Keratinocyte (primary cell): Measurements from ENCODE around the gene UBR3. TPM values are rescaled to one million over a fixed set of nuclear protein-coding genes. Genes with fewer than 3 reads are reported as not detected.
A peak's percentile ranks its signal among the peaks of the same experiment; 100 is the strongest.

Experiments
- DNase-seq: peaks from one replicate; pipeline ENCODE4 v3.0.0-alpha.2; 2011; ENCODE audit warnings: low read depth, missing footprints, low spot score
- FAIRE-seq: peaks from 2 replicates; lab custom pipeline; 2011; peaks lifted over from hg19 to GRCh38; lab: Jason Lieb, UNC
- H2AFZ ChIP-seq: 2 replicates; pipeline ENCODE4 v1.6.0; 2012; ENCODE audit warnings: low read length, control low read depth, inconsistent platforms; ENCODE audit not compliant: control insufficient read depth
- H3K27ac ChIP-seq: 2 replicates; pipeline ENCODE4 v1.5.1; 2011; ENCODE audit warnings: low read length; ENCODE audit not compliant: control insufficient read depth, insufficient read depth
- H3K27me3 ChIP-seq: 3 replicates; pipeline ENCODE4 v1.6.0; 2011; ENCODE audit warnings: low read length; ENCODE audit not compliant: control insufficient read depth, insufficient read depth; ENCODE audit errors: extremely low read depth
- H3K36me3 ChIP-seq, 2 experiments: 2 replicates in 1 of 2; 3 replicates in 1 of 2; pipeline ENCODE4 v1.5.1; 2011; ENCODE audit warnings: low read length in 2 of 2, mild to moderate bottlenecking in 1 of 2; ENCODE audit not compliant: control insufficient read depth in 2 of 2, insufficient read depth in 2 of 2; ENCODE audit errors: extremely low read depth in 1 of 2
- H3K4me1 ChIP-seq: 3 replicates; pipeline ENCODE4 v1.5.1; 2011; ENCODE audit warnings: low read length; ENCODE audit not compliant: control insufficient read depth, insufficient read depth; ENCODE audit errors: extremely low read depth
- H3K4me2 ChIP-seq: 3 replicates; pipeline ENCODE4 v1.6.0; 2011; ENCODE audit warnings: low read depth, low read length; ENCODE audit not compliant: control insufficient read depth, insufficient read depth; ENCODE audit errors: extremely low read depth
- H3K4me3 ChIP-seq, 3 experiments: fragments of 200-600 bp in 1 of 3; sonication (generic) in 1 of 3; 2 replicates in 2 of 3; 3 replicates in 1 of 3; pipeline ENCODE4 v1.5.1; 2011 to 2016; ENCODE audit warnings: low read length in 3 of 3, mild to moderate bottlenecking in 3 of 3, control low read depth in 2 of 3, inconsistent platforms in 1 of 3, low read depth in 1 of 3, mixed read lengths in 1 of 3, mixed run types in 1 of 3, moderate library complexity in 1 of 3; ENCODE audit not compliant: control insufficient read depth in 2 of 3, insufficient read depth in 2 of 3; ENCODE audit errors: extremely low read depth in 1 of 3
- H3K79me2 ChIP-seq: 2 replicates; pipeline ENCODE4 v1.6.0; 2012; ENCODE audit warnings: low read length; ENCODE audit not compliant: control insufficient read depth, insufficient read depth
- H3K9ac ChIP-seq: 3 replicates; pipeline ENCODE4 v1.6.0; 2011; ENCODE audit warnings: low read length; ENCODE audit not compliant: control insufficient read depth, insufficient read depth; ENCODE audit errors: extremely low read depth
- H3K9me1 ChIP-seq: 3 replicates; pipeline ENCODE4 v1.6.0; 2011; ENCODE audit warnings: low read length; ENCODE audit not compliant: control insufficient read depth, insufficient read depth; ENCODE audit errors: extremely low read depth
- H3K9me3 ChIP-seq: 2 replicates; pipeline ENCODE4 v1.5.1; 2012; ENCODE audit warnings: low read depth, low read length; ENCODE audit not compliant: control insufficient read depth
- H4K20me1 ChIP-seq: 3 replicates; pipeline ENCODE4 v1.6.0; 2011; ENCODE audit warnings: low read length; ENCODE audit not compliant: control insufficient read depth, insufficient read depth; ENCODE audit errors: extremely low read depth
- EZH2 ChIP-seq: IDR thresholded peaks from one replicate; pipeline ENCODE4 v1.6.1; 2012; ENCODE audit warnings: inconsistent platforms, mild to moderate bottlenecking, low read length, moderate library complexity
- dilution Hi-C: fragments of 300-500 bp; cut with MboI; formaldehyde crosslinking; loops from one replicate; pipeline ENCODE4 v1.7.0; 2020; ENCODE audit warnings: low sequenced_read_pairs; ENCODE audit not compliant: extremely low pct_ligation_motif_present
- polyA plus RNA-seq, 5 experiments: library from polyadenylated mRNA; depleted of rRNA in 3 of 5; stranded (reverse) in 3 of 5; stranded (forward) in 1 of 5; unstranded in 1 of 5; fragments of >200 nt; gene quantifications; 1 replicate in 1 of 5; 2 replicates in 3 of 5; 3 replicates in 1 of 5; pipeline versions ENCODE4 v1.2.1 to v1.2.3, GENCODE V29; 2011 to 2012; ENCODE audit warnings: missing spikeins in 2 of 5, low read depth in 1 of 5, low replicate concordance in 1 of 5
- TF ChIP-seq, protein P1 (sequence below), 3 experiments: IDR thresholded peaks in 1 of 3; conservative IDR thresholded peaks in 1 of 3; optimal IDR thresholded peaks in 1 of 3; 2 replicates in 2 of 3; 3 replicates in 1 of 3; pipeline versions ENCODE3 to v1.5.1; 2011; ENCODE audit warnings: low read length in 3 of 3, mild to moderate bottlenecking in 3 of 3, moderate library complexity in 2 of 3, control low read depth in 1 of 3, inconsistent platforms in 1 of 3; ENCODE audit not compliant: insufficient read depth in 2 of 3; ENCODE audit errors: extremely low read depth in 1 of 3

Gene UBR3
- polyA plus RNA-seq, 1 donor (not counting 4 experiments of a cell fraction or from before 2014, with no cell fraction given) = 14.7 TPM

GRCh38 chr2:169871994-169872393, 44.7 kb downstream of the UBR3 start:
- H3K4me2 ChIP-seq = no peak overlapping the region
- H3K36me3 ChIP-seq = no peaks in the 10 kb centered on the region
- H3K9me1 ChIP-seq = no peaks in the 10 kb centered on the region
- H3K4me3 ChIP-seq = no peak overlapping the region
- DNase-seq = no peak
- no peaks in the 10 kb centered on the region for H4K20me1 ChIP-seq
- no peaks in the 10 kb centered on the region for H3K27me3 ChIP-seq
- FAIRE-seq = no peak
- no peak overlapping the region for H3K9ac ChIP-seq
- TF ChIP-seq, protein P1, sequence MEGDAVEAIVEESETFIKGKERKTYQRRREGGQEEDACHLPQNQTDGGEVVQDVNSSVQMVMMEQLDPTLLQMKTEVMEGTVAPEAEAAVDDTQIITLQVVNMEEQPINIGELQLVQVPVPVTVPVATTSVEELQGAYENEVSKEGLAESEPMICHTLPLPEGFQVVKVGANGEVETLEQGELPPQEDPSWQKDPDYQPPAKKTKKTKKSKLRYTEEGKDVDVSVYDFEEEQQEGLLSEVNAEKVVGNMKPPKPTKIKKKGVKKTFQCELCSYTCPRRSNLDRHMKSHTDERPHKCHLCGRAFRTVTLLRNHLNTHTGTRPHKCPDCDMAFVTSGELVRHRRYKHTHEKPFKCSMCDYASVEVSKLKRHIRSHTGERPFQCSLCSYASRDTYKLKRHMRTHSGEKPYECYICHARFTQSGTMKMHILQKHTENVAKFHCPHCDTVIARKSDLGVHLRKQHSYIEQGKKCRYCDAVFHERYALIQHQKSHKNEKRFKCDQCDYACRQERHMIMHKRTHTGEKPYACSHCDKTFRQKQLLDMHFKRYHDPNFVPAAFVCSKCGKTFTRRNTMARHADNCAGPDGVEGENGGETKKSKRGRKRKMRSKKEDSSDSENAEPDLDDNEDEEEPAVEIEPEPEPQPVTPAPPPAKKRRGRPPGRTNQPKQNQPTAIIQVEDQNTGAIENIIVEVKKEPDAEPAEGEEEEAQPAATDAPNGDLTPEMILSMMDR (optimal IDR thresholded peaks at IDR 0.05 in 1 of 3, IDR thresholded peaks at IDR 0.05 in 1 of 3, conservative IDR thresholded peaks at IDR 0.05 in 1 of 3; ENCODE audit: extremely low read depth in 1 of 3, insufficient read depth in 2 of 3, low read length in 3 of 3) = no peak
- no peak for TF ChIP-seq EZH2
- H2AFZ ChIP-seq = no peak overlapping the region
- peaks cover 3% of the 10 kb centered on the region for H3K79me2 ChIP-seq
- dilution Hi-C loops = no loop called here
- H3K4me1 ChIP-seq = no peaks in the 10 kb centered on the region
- H3K9me3 ChIP-seq = no peaks in the 10 kb centered on the region
- no peak overlapping the region for H3K27ac ChIP-seq

GRCh38 chr2:169877398-169877797, 50.1 kb downstream of the UBR3 start:
- DNase-seq = no peak
- Histone ChIP-seq H3K4me1 (no peaks in the 10 kb centered on the region), H3K9me3 (no peaks in the 10 kb centered on the region), H3K9ac (no peak overlapping the region), H4K20me1 (no peaks in the 10 kb centered on the region), H2AFZ (no peak overlapping the region), H3K4me2 (no peak overlapping the region), H3K27ac (no peak overlapping the region), H3K79me2 (no peaks in the 10 kb centered on the region), H3K9me1 (no peaks in the 10 kb centered on the region), H3K27me3 (no peaks in the 10 kb centered on the region), H3K36me3 (no peaks in the 10 kb centered on the region), H3K4me3 (no peak overlapping the region)
- TF ChIP-seq, protein P1 (optimal IDR thresholded peaks at IDR 0.05 in 1 of 3, IDR thresholded peaks at IDR 0.05 in 1 of 3, conservative IDR thresholded peaks at IDR 0.05 in 1 of 3; ENCODE audit: extremely low read depth in 1 of 3, insufficient read depth in 2 of 3, low read length in 3 of 3) = peak in 2 of 3 experiments; percentile 11 to 18
- no peak for TF ChIP-seq EZH2
- FAIRE-seq = no peak
- dilution Hi-C loops = no loop called here
